NCI-H69 (cell line): ENCODE measurements around the gene AJAP1.
"Not testable (repeated sequence)": the region's sequence is repeated elsewhere in the genome, so short reads cannot be mapped to it uniquely, and the experiment has no call there.

ENCODE experiments used
- DNase-seq: peaks from one replicate; lab custom pipeline; 2025; lab: John Stamatoyannopoulos, UW

Gene AJAP1

GRCh38 chr1:4653796-4654725, at the start of gene AJAP1:
Gene AJAP1, plus strand, starts transcription at chr1:4654609. Its CDS starts 817 bp downstream, at chr1:4655426.
- no peak for DNase-seq

GRCh38 chr1:4605158-4605557, 49.3 kb upstream of the AJAP1 start:
- no peak for DNase-seq

GRCh38 chr1:4611563-4612341, 42.7 kb upstream of the AJAP1 start:
- no peak for DNase-seq

- no peak for DNase-seq
Measured at GRCh38 chr1:4612991-4613390, 41.4 kb upstream of the AJAP1 start.

GRCh38 chr1:4613606-4614370, 40.6 kb upstream of the AJAP1 start:
- no peak for DNase-seq

GRCh38 chr1:4614371-4615137, 39.9 kb upstream of the AJAP1 start:
- DNase-seq = no peak

- no peak for DNase-seq
Measured at GRCh38 chr1:4615138-4615470, 39.3 kb upstream of the AJAP1 start.

- DNase-seq = no peak
Measured at GRCh38 chr1:4615501-4615900, 38.9 kb upstream of the AJAP1 start.

- DNase-seq = no peak
Measured at GRCh38 chr1:4616831-4617465, 37.5 kb upstream of the AJAP1 start.

GRCh38 chr1:4617506-4617905, 36.9 kb upstream of the AJAP1 start:
- no peak for DNase-seq

- DNase-seq = not testable (repeated sequence)
Measured at GRCh38 chr1:4618827-4619226, 35.6 kb upstream of the AJAP1 start.

- DNase-seq = no peak
Measured at GRCh38 chr1:4621646-4622045, 32.8 kb upstream of the AJAP1 start.

- no peak for DNase-seq
Measured at GRCh38 chr1:4622821-4623220, 31.6 kb upstream of the AJAP1 start.

GRCh38 chr1:4624141-4624715, 30.2 kb upstream of the AJAP1 start:
- DNase-seq = no peak

- DNase-seq = no peak
Measured at GRCh38 chr1:4624801-4625200, 29.6 kb upstream of the AJAP1 start.

GRCh38 chr1:4626061-4626460, 28.3 kb upstream of the AJAP1 start:
- DNase-seq = no peak

GRCh38 chr1:4626560-4627319, 27.7 kb upstream of the AJAP1 start:
- no peak for DNase-seq

- DNase-seq = no peak
Measured at GRCh38 chr1:4627353-4627752, 27.1 kb upstream of the AJAP1 start.

GRCh38 chr1:4628992-4629391, 25.4 kb upstream of the AJAP1 start:
- no peak for DNase-seq

GRCh38 chr1:4630561-4630960, 23.8 kb upstream of the AJAP1 start:
- DNase-seq = no peak
